ENCODE results near the gene CAMSAP1.

Gene CAMSAP1

GRCh38 chr9:135864447-135865049, 42.8 kb downstream of the CAMSAP1 start:
- Histone ChIP-seq H2AFZ (ENCODE audit: low read depth, low read length) (no peak overlapping the region), H3K36me3 (ENCODE audit: insufficient read depth, low read length) (peaks cover 32% of the 10 kb centered on the region), H3K27me3 (ENCODE audit: insufficient read depth, low read length) (no peaks in the 10 kb centered on the region), H3K4me3 (ENCODE audit: low read length) (no peak overlapping the region), H3K4me1 (ENCODE audit: insufficient read depth, low read length) (peaks cover 3% of the 10 kb centered on the region), H3K9me3 (ENCODE audit: low read length) (peaks cover 2% of the 10 kb centered on the region)

- Histone ChIP-seq H3K4me1 (ENCODE audit: insufficient read depth, low read length) (no peaks in the 10 kb centered on the region), H3K27me3 (ENCODE audit: insufficient read depth, low read length) (no peaks in the 10 kb centered on the region), H2AFZ (ENCODE audit: low read depth, low read length) (no peak overlapping the region), H3K9me3 (ENCODE audit: low read length) (peaks cover 2% of the 10 kb centered on the region), H3K4me3 (ENCODE audit: low read length) (no peak overlapping the region), H3K36me3 (ENCODE audit: insufficient read depth, low read length) (peaks cover 35% of the 10 kb centered on the region)
Measured at GRCh38 chr9:135862809-135863208, 44.5 kb downstream of the CAMSAP1 start.

GRCh38 chr9:135858491-135859185, 48.7 kb downstream of the CAMSAP1 start:
- Histone ChIP-seq H3K36me3 (ENCODE audit: insufficient read depth, low read length) (peaks cover 48% of the 10 kb centered on the region), H3K9me3 (ENCODE audit: low read length) (peaks cover 2% of the 10 kb centered on the region), H3K4me3 (ENCODE audit: low read length) (no peak overlapping the region), H2AFZ (ENCODE audit: low read depth, low read length) (no peak overlapping the region), H3K4me1 (ENCODE audit: insufficient read depth, low read length) (no peaks in the 10 kb centered on the region), H3K27me3 (ENCODE audit: insufficient read depth, low read length) (no peaks in the 10 kb centered on the region)

GRCh38 chr9:135857843-135858242, 49.5 kb downstream of the CAMSAP1 start:
- Histone ChIP-seq H3K9me3 (ENCODE audit: low read length) (no peaks in the 10 kb centered on the region), H2AFZ (ENCODE audit: low read depth, low read length) (no peak overlapping the region), H3K27me3 (ENCODE audit: insufficient read depth, low read length) (no peaks in the 10 kb centered on the region), H3K36me3 (ENCODE audit: insufficient read depth, low read length) (peaks cover 48% of the 10 kb centered on the region), H3K4me3 (ENCODE audit: low read length) (no peak overlapping the region), H3K4me1 (ENCODE audit: insufficient read depth, low read length) (no peaks in the 10 kb centered on the region)

GRCh38 chr9:135857371-135857786, 50.0 kb downstream of the CAMSAP1 start:
- H2AFZ ChIP-seq (ENCODE audit: low read depth, low read length): no peak overlapping the region
- no peaks in the 10 kb centered on the region for H3K4me1 ChIP-seq (ENCODE audit: insufficient read depth, low read length)
- peaks cover 49% of the 10 kb centered on the region for H3K36me3 ChIP-seq (ENCODE audit: insufficient read depth, low read length)
- H3K27me3 ChIP-seq (ENCODE audit: insufficient read depth, low read length): no peaks in the 10 kb centered on the region
- H3K4me3 ChIP-seq (ENCODE audit: low read length): no peak overlapping the region
- no peaks in the 10 kb centered on the region for H3K9me3 ChIP-seq (ENCODE audit: low read length)

- Histone ChIP-seq H3K27me3 (ENCODE audit: insufficient read depth, low read length) (no peaks in the 10 kb centered on the region), H2AFZ (ENCODE audit: low read depth, low read length) (no peak overlapping the region), H3K36me3 (ENCODE audit: insufficient read depth, low read length) (peaks cover 52% of the 10 kb centered on the region), H3K4me3 (ENCODE audit: low read length) (no peak overlapping the region), H3K4me1 (ENCODE audit: insufficient read depth, low read length) (peaks cover 6% of the 10 kb centered on the region), H3K9me3 (ENCODE audit: low read length) (no peaks in the 10 kb centered on the region)
Measured at GRCh38 chr9:135851748-135852147, 55.6 kb downstream of the CAMSAP1 start.

GRCh38 chr9:135850737-135851136, 56.6 kb downstream of the CAMSAP1 start:
- Histone ChIP-seq H3K4me3 (ENCODE audit: low read length) (no peak overlapping the region), H3K27me3 (ENCODE audit: insufficient read depth, low read length) (no peaks in the 10 kb centered on the region), H3K4me1 (ENCODE audit: insufficient read depth, low read length) (peaks cover 6% of the 10 kb centered on the region), H2AFZ (ENCODE audit: low read depth, low read length) (no peak overlapping the region), H3K36me3 (ENCODE audit: insufficient read depth, low read length) (peaks cover 46% of the 10 kb centered on the region), H3K9me3 (ENCODE audit: low read length) (no peaks in the 10 kb centered on the region)

- Histone ChIP-seq H3K27me3 (ENCODE audit: insufficient read depth, low read length) (no peaks in the 10 kb centered on the region), H3K4me1 (ENCODE audit: insufficient read depth, low read length) (peaks cover 6% of the 10 kb centered on the region), H3K36me3 (ENCODE audit: insufficient read depth, low read length) (peaks cover 44% of the 10 kb centered on the region), H3K4me3 (ENCODE audit: low read length) (no peak overlapping the region), H3K9me3 (ENCODE audit: low read length) (no peaks in the 10 kb centered on the region), H2AFZ (ENCODE audit: low read depth, low read length) (no peak overlapping the region)
Measured at GRCh38 chr9:135849181-135849580, 58.2 kb downstream of the CAMSAP1 start.

GRCh38 chr9:135848341-135849047, 58.9 kb downstream of the CAMSAP1 start:
- H2AFZ ChIP-seq (ENCODE audit: low read depth, low read length): no peak overlapping the region
- no peaks in the 10 kb centered on the region for H3K9me3 ChIP-seq (ENCODE audit: low read length)
- peaks cover 6% of the 10 kb centered on the region for H3K4me1 ChIP-seq (ENCODE audit: insufficient read depth, low read length)
- no peak overlapping the region for H3K4me3 ChIP-seq (ENCODE audit: low read length)
- no peaks in the 10 kb centered on the region for H3K27me3 ChIP-seq (ENCODE audit: insufficient read depth, low read length)
- peaks cover 43% of the 10 kb centered on the region for H3K36me3 ChIP-seq (ENCODE audit: insufficient read depth, low read length)

GRCh38 chr9:135847833-135848232, 59.5 kb downstream of the CAMSAP1 start:
- Histone ChIP-seq H2AFZ (ENCODE audit: low read depth, low read length) (no peak overlapping the region), H3K9me3 (ENCODE audit: low read length) (no peaks in the 10 kb centered on the region), H3K4me1 (ENCODE audit: insufficient read depth, low read length) (peaks cover 6% of the 10 kb centered on the region), H3K4me3 (ENCODE audit: low read length) (no peak overlapping the region), H3K27me3 (ENCODE audit: insufficient read depth, low read length) (no peaks in the 10 kb centered on the region), H3K36me3 (ENCODE audit: insufficient read depth, low read length) (peaks cover 38% of the 10 kb centered on the region)

- Histone ChIP-seq H2AFZ (ENCODE audit: low read depth, low read length) (no peak overlapping the region), H3K9me3 (ENCODE audit: low read length) (no peaks in the 10 kb centered on the region), H3K4me3 (ENCODE audit: low read length) (no peak overlapping the region), H3K4me1 (ENCODE audit: insufficient read depth, low read length) (no peaks in the 10 kb centered on the region), H3K36me3 (ENCODE audit: insufficient read depth, low read length) (peaks cover 25% of the 10 kb centered on the region), H3K27me3 (ENCODE audit: insufficient read depth, low read length) (no peaks in the 10 kb centered on the region)
Measured at GRCh38 chr9:135840539-135840938, 66.8 kb downstream of the CAMSAP1 start.

GRCh38 chr9:135840107-135840506, 67.2 kb downstream of the CAMSAP1 start:
- Histone ChIP-seq H3K4me3 (ENCODE audit: low read length) (no peak overlapping the region), H3K9me3 (ENCODE audit: low read length) (no peaks in the 10 kb centered on the region), H3K4me1 (ENCODE audit: insufficient read depth, low read length) (no peaks in the 10 kb centered on the region), H3K36me3 (ENCODE audit: insufficient read depth, low read length) (peaks cover 25% of the 10 kb centered on the region), H3K27me3 (ENCODE audit: insufficient read depth, low read length) (no peaks in the 10 kb centered on the region), H2AFZ (ENCODE audit: low read depth, low read length) (no peak overlapping the region)

- Histone ChIP-seq H3K27me3 (ENCODE audit: insufficient read depth, low read length) (no peaks in the 10 kb centered on the region), H3K36me3 (ENCODE audit: insufficient read depth, low read length) (peaks cover 25% of the 10 kb centered on the region)
Measured at GRCh38 chr9:135839516-135839915, 67.8 kb downstream of the CAMSAP1 start.

More at GRCh38 chr9:135839516-135839915, 67.8 kb downstream of the CAMSAP1 start:
- Histone ChIP-seq H3K9me3 (ENCODE audit: low read length) (no peaks in the 10 kb centered on the region), H2AFZ (ENCODE audit: low read depth, low read length) (no peak overlapping the region), H3K4me3 (ENCODE audit: low read length) (no peak overlapping the region), H3K4me1 (ENCODE audit: insufficient read depth, low read length) (no peaks in the 10 kb centered on the region)

All from neuron (in vitro differentiated cells).